Measurements from ENCODE around the gene SIN3A. TPM values are rescaled to one million over a fixed set of nuclear protein-coding genes. Genes with fewer than 3 reads are reported as not detected.
"Not testable (repeated sequence)": the region's sequence is repeated elsewhere in the genome, so short reads cannot be mapped to it uniquely, and the experiment has no call there.

Gene SIN3A
- total RNA-seq, 2 experiments from 2014 or later: 87.4 to 92.0 TPM

DNA sequence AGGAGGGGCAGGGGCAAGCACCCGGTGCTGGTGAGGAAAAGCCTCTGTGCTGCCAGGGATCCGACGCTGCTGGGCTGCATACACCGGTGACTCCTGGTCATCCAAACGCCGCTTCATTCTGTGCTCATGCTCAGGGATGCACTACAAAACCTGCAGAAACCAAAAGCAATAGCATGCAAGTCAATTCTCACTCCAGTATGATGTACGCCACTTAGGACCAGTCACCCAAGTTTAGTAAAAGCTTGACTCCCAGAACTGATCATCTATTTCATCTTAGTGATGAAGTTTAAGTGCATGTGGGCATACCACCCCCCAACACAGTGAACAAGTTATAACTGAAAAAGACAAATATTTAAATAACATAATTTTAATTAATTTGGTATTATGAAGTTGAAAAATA, 21.2 kb downstream of the SIN3A start:
- ChIA-PET POLR2A (no interaction called here), CTCF (no interaction called here)
- Mint-ChIP-seq H3K36me3 (ENCODE audit: low read depth) (peaks cover 38% of the 10 kb centered on the region), H3K4me1 (peaks cover 42% of the 10 kb centered on the region), H3K4me3 (no peak overlapping the region), H3K27me3 (no peaks in the 10 kb centered on the region), H3K27ac (peak overlapping the region; percentile 15), H3K9me3 (ENCODE audit: low read depth) (no peaks in the 10 kb centered on the region)
- no peak for DNase-seq
- intact Hi-C loops (cut with DNase I, micrococcal nuclease): no loop called here
- ATAC-seq: peak; percentile 55

- POLR2A ChIA-PET: no interaction called here
- Mint-ChIP-seq H3K27ac (no peak overlapping the region), H3K36me3 (ENCODE audit: low read depth) (peaks cover 28% of the 10 kb centered on the region), H3K4me1 (peaks cover 33% of the 10 kb centered on the region), H3K9me3 (ENCODE audit: low read depth) (no peaks in the 10 kb centered on the region), H3K4me3 (no peak overlapping the region), H3K27me3 (no peaks in the 10 kb centered on the region)
- DNase-seq (no peak), ATAC-seq (no peak)
- intact Hi-C loops (cut with DNase I, micrococcal nuclease): no loop called here
- CTCF ChIA-PET: no interaction called here
These were observed 23.3 kb downstream of the SIN3A start for GRCh38 chr15:75428152-75428551.

DNA sequence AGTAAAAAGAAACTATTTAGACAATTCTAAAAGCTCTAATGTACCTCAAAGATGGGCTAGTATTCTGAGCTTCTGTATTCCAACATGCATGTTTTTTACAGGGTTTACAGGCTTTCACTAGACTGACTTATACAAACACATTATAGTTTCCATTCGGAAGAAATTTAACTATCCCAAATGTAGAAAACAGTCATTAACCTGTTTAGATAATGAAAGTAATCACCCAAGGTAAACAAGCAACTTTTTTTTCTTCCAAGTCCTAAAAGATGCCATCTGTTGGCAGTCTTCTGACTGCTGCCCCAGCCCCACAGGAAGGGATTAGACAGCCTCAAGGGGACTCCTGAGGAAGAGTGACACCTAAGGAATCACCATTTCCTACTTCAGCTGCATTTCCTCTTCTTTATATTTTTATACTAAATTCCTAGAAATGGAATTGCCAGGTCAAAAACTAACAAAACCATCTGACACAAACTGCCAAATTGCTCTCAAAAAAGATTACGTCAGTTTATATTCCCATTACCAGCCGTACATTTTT, 25.5 kb downstream of the SIN3A start:
- Mint-ChIP-seq H3K4me1 (peaks cover 17% of the 10 kb centered on the region), H3K27me3 (no peaks in the 10 kb centered on the region), H3K36me3 (ENCODE audit: low read depth) (peaks cover 39% of the 10 kb centered on the region), H3K4me3 (no peak overlapping the region), H3K27ac (no peak overlapping the region), H3K9me3 (ENCODE audit: low read depth) (no peaks in the 10 kb centered on the region)
- no peak for ATAC-seq
- CTCF ChIA-PET: interaction anchor here (0.6 kb wide), 1 partner anchor 458 kb away, joined by 3 read pairs; no protein-coding TSS in a partner anchor
- intact Hi-C loops (cut with DNase I, micrococcal nuclease): no loop called here
- POLR2A ChIA-PET: interaction anchor here (0.6 kb wide), 1 partner anchor 1783 kb away, joined by 3 read pairs; no protein-coding TSS in a partner anchor
- no peak for DNase-seq

- no peak for ATAC-seq
- Mint-ChIP-seq H3K4me1 (peaks cover 12% of the 10 kb centered on the region), H3K4me3 (no peak overlapping the region), H3K36me3 (ENCODE audit: low read depth) (peaks cover 32% of the 10 kb centered on the region), H3K27ac (peak overlapping the region; percentile 31), H3K9me3 (ENCODE audit: low read depth) (no peaks in the 10 kb centered on the region), H3K27me3 (no peaks in the 10 kb centered on the region)
- DNase-seq: no peak
- ChIA-PET POLR2A (interaction anchor here (0.6 to 0.9 kb wide), 2 partner anchors 9 to 225 kb away, joined by 3 read pairs; partner anchors contain the start of gene SNX33), CTCF (interaction anchor here (1.3 to 1.4 kb wide), 2 partner anchors 20 to 52 kb away, joined by 3 read pairs; no protein-coding TSS in a partner anchor)
- intact Hi-C loops (cut with DNase I, micrococcal nuclease): no loop called here
These were observed 28.9 kb downstream of the SIN3A start for GRCh38 chr15:75422554-75422953.

DNA sequence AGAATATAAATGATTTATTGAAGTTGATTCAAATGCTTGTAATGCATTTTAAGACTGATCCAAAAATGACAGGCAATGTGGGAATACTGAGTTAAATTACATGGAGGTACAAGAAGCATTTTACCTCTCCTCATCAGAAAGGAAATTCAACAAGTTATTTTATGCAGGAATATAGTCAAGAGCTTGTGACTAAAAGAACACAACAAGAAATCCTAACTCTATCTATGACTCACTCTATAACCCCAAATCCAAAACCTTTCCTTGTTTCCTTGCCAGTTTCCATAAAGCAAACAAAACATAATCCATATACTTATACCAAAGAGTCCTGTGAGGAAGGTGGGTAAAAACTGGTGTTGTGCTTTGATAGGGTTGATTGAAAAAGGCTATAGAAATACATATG, 30.8 kb downstream of the SIN3A start:
- no peak for DNase-seq
- Mint-ChIP-seq H3K4me1 (peaks cover 15% of the 10 kb centered on the region), H3K9me3 (ENCODE audit: low read depth) (no peaks in the 10 kb centered on the region), H3K27ac (no peak overlapping the region), H3K27me3 (no peaks in the 10 kb centered on the region), H3K36me3 (ENCODE audit: low read depth) (peaks cover 32% of the 10 kb centered on the region), H3K4me3 (no peak overlapping the region)
- no peak for ATAC-seq
- POLR2A ChIA-PET: no interaction called here
- intact Hi-C loops (cut with DNase I, micrococcal nuclease): no loop called here
- CTCF ChIA-PET: interaction anchor here (1.0 kb wide), 1 partner anchor 11 kb away, joined by 4 read pairs; no protein-coding TSS in a partner anchor

DNA sequence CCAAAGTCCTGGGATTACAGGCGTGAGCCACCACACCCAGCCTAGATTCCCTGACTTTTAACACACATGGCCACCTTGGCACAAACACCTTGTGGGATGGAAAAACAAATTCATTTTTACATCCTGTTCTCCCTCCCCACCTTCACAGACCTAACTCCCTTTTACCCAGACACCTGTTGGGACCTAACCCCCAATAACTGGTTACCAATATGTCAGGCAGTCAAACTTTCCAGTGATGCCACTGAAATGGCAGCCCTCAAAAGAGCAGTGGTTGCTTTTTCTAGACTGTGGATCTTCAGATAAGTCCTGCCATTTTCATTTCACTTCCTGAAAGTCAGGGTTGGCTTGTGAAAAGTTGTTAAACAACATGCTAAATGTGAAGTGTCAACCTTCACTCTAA, 34.9 kb downstream of the SIN3A start:
- POLR2A ChIA-PET: no interaction called here
- no peak overlapping the region for H3K4me3 Mint-ChIP-seq
- ATAC-seq: peak; percentile 55

DNA sequence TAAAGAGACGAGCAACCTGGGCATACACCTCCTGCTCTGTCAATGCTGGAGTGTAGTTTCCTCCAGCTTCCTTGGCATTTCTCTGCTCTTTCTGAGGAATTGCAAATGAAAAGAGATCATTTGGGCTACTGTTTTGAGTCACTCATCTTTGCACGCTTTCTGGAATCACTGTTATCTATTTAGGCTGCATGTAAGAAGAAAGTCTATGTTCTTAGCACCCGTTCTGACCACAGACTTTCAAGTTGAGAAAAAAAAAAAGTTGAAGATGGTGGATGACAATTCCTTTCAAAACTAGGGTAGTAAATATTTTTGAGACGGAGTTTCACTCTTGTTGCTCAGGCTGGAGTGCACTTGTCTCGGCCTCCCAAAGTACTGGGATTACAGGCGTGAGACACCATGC, 41.3 kb downstream of the SIN3A start:
- H3K4me1 Mint-ChIP-seq: peaks cover 46% of the 10 kb centered on the region
- intact Hi-C loops (cut with DNase I, micrococcal nuclease): no loop called here
- ChIA-PET POLR2A (interaction anchor here (0.6 to 0.7 kb wide), 2 partner anchors 44 to 466 kb away, joined by 3 to 6 read pairs; no protein-coding TSS in a partner anchor), CTCF (no interaction called here)
- DNase-seq (no peak), ATAC-seq (peak; percentile 17)
- no peaks in the 10 kb centered on the region for H3K9me3 Mint-ChIP-seq (ENCODE audit: low read depth)
- no peak overlapping the region for H3K4me3 Mint-ChIP-seq
- H3K27me3 Mint-ChIP-seq: no peaks in the 10 kb centered on the region
- peaks cover 70% of the 10 kb centered on the region for H3K36me3 Mint-ChIP-seq (ENCODE audit: low read depth)
- H3K27ac Mint-ChIP-seq: peak overlapping the region; percentile 24

More for the DNA sequence above, 34.9 kb downstream of the SIN3A start:
- DNase-seq: no peak
- CTCF ChIA-PET: interaction anchor here (0.8 to 1.6 kb wide), 2 partner anchors 15 to 48 kb away, joined by 3 to 4 read pairs; partner anchors contain the start of gene MAN2C1
- peaks cover 28% of the 10 kb centered on the region for H3K4me1 Mint-ChIP-seq
- intact Hi-C loops (cut with DNase I, micrococcal nuclease): no loop called here
- peaks cover 42% of the 10 kb centered on the region for H3K36me3 Mint-ChIP-seq (ENCODE audit: low read depth)
- no peaks in the 10 kb centered on the region for H3K9me3 Mint-ChIP-seq (ENCODE audit: low read depth)
- H3K27me3 Mint-ChIP-seq: no peaks in the 10 kb centered on the region
- H3K27ac Mint-ChIP-seq: peak overlapping the region; percentile 66

GRCh38 chr15:75407083-75407482, 44.4 kb downstream of the SIN3A start:
- Mint-ChIP-seq H3K27me3 (no peaks in the 10 kb centered on the region), H3K36me3 (ENCODE audit: low read depth) (peaks cover 65% of the 10 kb centered on the region), H3K4me3 (no peak overlapping the region), H3K9me3 (ENCODE audit: low read depth) (no peaks in the 10 kb centered on the region), H3K4me1 (peaks cover 34% of the 10 kb centered on the region), H3K27ac (peak overlapping the region; percentile 68)
- POLR2A ChIA-PET: interaction anchor here (0.7 to 1.2 kb wide), 2 partner anchors 40 to 234 kb away, joined by 3 read pairs; no protein-coding TSS in a partner anchor
- peak; percentile 56 for ATAC-seq
- CTCF ChIA-PET: interaction anchor here (0.8 kb wide), 1 partner anchor 473 kb away, joined by 3 read pairs; no protein-coding TSS in a partner anchor
- intact Hi-C loops (cut with DNase I, micrococcal nuclease): loop anchor here in 1 of 2 experiments (5.0 kb wide), 1 partner anchor 45 kb away; the partner anchor contains the start of gene SIN3A
- no peak for DNase-seq

DNA sequence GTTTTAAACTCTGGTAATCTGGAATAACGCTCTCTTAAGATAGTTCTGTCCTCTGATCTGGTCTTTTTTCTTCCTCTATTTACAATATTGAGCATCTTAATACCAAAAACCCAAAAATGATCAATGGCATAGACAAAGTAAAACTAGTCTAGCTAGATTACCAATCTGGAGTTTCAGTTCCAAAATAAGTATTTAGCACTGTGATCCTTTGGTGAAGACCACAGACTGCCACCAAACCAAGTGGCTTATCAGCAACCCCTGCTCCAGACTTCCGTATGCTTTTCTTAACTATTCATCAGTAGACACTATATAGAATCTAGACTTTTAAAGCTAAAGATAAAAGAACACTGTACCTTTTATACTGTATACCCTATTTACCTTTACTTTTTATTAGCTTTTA, 47.6 kb downstream of the SIN3A start:
- no peak overlapping the region for H3K4me3 Mint-ChIP-seq
- intact Hi-C loops (cut with DNase I, micrococcal nuclease): no loop called here
- H3K27me3 Mint-ChIP-seq: no peaks in the 10 kb centered on the region
- ATAC-seq (peak; percentile 23), DNase-seq (no peak)
- ChIA-PET CTCF (interaction anchor here (0.8 to 1.1 kb wide), 2 partner anchors 133 to 141 kb away, joined by 3 read pairs; no protein-coding TSS in a partner anchor), POLR2A (no interaction called here)
- peak overlapping the region; percentile 2 for H3K27ac Mint-ChIP-seq
- peaks cover 68% of the 10 kb centered on the region for H3K36me3 Mint-ChIP-seq (ENCODE audit: low read depth)
- peaks cover 25% of the 10 kb centered on the region for H3K4me1 Mint-ChIP-seq
- H3K9me3 Mint-ChIP-seq (ENCODE audit: low read depth): no peaks in the 10 kb centered on the region

DNA sequence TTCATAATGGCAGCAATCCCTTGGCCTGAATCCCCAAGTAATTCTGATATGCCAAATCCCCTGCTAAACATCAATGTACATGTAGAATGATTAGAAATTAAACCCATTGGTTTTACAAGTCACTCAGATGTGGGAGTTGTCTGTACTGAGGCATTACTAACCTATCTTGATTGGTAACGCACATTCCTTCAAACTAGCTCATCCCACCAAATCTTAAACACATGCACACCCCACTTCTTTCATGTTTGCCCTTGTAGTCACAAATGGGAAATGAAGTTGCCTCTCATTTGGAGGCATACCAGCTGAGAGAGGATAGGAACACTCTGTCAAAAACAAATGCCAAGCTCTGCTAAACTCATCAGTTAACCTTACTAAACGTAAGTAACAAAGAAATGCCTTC, 54.0 kb downstream of the SIN3A start:
- no peaks in the 10 kb centered on the region for H3K9me3 Mint-ChIP-seq (ENCODE audit: low read depth)
- H3K4me3 Mint-ChIP-seq: no peak overlapping the region
- H3K27me3 Mint-ChIP-seq: no peaks in the 10 kb centered on the region
- intact Hi-C loops (cut with DNase I, micrococcal nuclease): no loop called here
- ATAC-seq (no peak), DNase-seq (no peak)
- CTCF ChIA-PET: no interaction called here
- H3K27ac Mint-ChIP-seq: no peak overlapping the region
- H3K4me1 Mint-ChIP-seq: peaks cover 2% of the 10 kb centered on the region
- POLR2A ChIA-PET: no interaction called here
- H3K36me3 Mint-ChIP-seq (ENCODE audit: low read depth): peaks cover 73% of the 10 kb centered on the region

DNA sequence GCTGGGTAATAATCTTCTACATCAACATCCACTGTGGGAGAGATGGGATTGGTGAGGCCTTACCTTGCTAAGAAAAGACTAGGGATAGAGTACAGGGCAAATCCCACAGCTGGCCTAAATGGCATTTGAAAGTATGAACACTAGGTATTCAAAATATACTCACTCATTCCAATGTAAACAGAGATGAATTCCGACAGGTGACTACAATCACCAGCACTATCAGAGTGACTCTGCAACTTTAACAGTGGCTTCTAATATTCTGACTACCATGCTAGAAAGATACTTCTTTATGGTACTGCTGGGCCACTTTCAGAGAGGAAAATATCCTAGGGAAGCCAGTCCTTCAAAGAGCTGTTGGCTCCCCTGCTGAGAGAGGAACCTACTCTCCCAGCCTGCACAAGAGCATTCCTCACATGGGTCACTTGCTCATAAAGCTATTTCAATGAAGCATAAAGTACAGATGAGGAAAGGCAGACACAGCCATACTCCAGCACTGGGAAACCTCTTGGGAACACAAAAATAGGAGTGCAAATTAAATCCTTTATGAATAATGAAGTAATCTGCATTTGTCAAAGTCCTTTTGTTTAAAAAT, 61.6 kb downstream of the SIN3A start:
- intact Hi-C loops (cut with DNase I, micrococcal nuclease): no loop called here
- H3K4me3 Mint-ChIP-seq: no peak overlapping the region
- ATAC-seq (no peak), DNase-seq (no peak)
- peaks cover 12% of the 10 kb centered on the region for H3K4me1 Mint-ChIP-seq
- ChIA-PET POLR2A (no interaction called here), CTCF (interaction anchor here (1.1 kb wide), 1 partner anchor 22 kb away, joined by 6 read pairs; no protein-coding TSS in a partner anchor)
- H3K9me3 Mint-ChIP-seq (ENCODE audit: low read depth): no peaks in the 10 kb centered on the region
- H3K27me3 Mint-ChIP-seq: no peaks in the 10 kb centered on the region
- no peak overlapping the region for H3K27ac Mint-ChIP-seq
- H3K36me3 Mint-ChIP-seq (ENCODE audit: low read depth): peaks cover 51% of the 10 kb centered on the region

DNA sequence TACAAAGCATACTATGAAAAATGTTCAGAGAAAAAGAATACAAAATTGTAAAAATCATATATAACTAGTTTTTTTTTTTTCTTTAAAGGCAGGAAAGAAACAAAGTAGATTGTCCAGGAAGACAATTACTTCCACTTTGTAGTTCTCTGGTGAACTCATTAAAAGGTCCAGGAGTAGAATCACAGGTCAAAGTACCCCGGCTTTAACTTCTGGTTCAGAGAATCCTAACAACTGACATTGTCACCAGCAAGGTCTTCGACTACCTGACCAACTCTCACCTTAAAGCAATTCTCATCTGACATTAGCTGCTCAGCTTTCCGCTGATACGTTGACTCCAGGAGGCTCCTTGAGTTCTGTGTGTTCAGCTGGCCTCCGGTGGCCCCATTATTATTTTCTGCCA, 67.5 kb downstream of the SIN3A start:
- intact Hi-C loops (cut with DNase I, micrococcal nuclease); H3K4me3 Mint-ChIP-seq; DNase-seq; H3K9me3 Mint-ChIP-seq (ENCODE audit: low read depth); POLR2A ChIA-PET; ATAC-seq; H3K27me3 Mint-ChIP-seq; H3K27ac Mint-ChIP-seq: not testable (repeated sequence)
- CTCF ChIA-PET: interaction anchor here (0.7 kb wide), 1 partner anchor 17 kb away, joined by 3 read pairs; no protein-coding TSS in a partner anchor
- H3K36me3 Mint-ChIP-seq (ENCODE audit: low read depth): peaks cover 50% of the 10 kb centered on the region
- H3K4me1 Mint-ChIP-seq: peaks cover 12% of the 10 kb centered on the region
